ENCODE data around the gene PTPRR. TPM values are rescaled to one million over a fixed set of nuclear protein-coding genes. Genes with fewer than 3 reads are reported as not detected.

The PTPRR gene
- total RNA-seq, 2 donors from 2014 or later, result 0.33 to 0.78 TPM

DNA sequence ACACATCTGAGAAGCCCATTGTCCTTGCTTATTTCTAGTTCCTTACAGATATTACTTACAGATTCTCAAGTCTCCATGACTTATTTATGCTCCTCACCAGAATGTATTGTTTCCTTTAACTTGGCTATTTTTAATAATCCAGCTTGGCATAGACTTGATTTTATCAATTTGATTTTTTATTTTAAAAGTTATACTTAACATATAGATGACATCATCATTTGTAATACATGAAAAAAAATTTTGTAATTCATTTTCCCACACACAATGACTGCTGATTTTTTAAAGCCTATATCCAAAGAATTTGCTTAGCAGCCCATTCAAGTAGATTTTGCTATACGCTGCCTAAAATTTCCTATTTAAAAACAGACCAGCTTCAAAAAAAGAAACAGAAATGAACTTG lies 39.8 kb downstream of the PTPRR start:
- 88 to 97% methylated on average over 1 of the region's 1 CpG for WGBS, 2 donors
- H3K36me3 ChIP-seq (replicated peaks in 1 of 2; ENCODE audit: insufficient read depth in 1 of 2, low read depth in 2 of 2), result no peaks in the 10 kb centered on the region
- no peak for DNase-seq
- intact Hi-C loops (cut with DNase I), result no loop called here
- no peaks in the 10 kb centered on the region for H3K4me1 ChIP-seq
- no peaks in the 10 kb centered on the region for H3K27me3 ChIP-seq
- no peak overlapping the region for H3K4me3 ChIP-seq
- no peaks in the 10 kb centered on the region for H3K9me3 ChIP-seq
- no peak overlapping the region for H3K27ac ChIP-seq
- TF ChIP-seq, protein P1, sequence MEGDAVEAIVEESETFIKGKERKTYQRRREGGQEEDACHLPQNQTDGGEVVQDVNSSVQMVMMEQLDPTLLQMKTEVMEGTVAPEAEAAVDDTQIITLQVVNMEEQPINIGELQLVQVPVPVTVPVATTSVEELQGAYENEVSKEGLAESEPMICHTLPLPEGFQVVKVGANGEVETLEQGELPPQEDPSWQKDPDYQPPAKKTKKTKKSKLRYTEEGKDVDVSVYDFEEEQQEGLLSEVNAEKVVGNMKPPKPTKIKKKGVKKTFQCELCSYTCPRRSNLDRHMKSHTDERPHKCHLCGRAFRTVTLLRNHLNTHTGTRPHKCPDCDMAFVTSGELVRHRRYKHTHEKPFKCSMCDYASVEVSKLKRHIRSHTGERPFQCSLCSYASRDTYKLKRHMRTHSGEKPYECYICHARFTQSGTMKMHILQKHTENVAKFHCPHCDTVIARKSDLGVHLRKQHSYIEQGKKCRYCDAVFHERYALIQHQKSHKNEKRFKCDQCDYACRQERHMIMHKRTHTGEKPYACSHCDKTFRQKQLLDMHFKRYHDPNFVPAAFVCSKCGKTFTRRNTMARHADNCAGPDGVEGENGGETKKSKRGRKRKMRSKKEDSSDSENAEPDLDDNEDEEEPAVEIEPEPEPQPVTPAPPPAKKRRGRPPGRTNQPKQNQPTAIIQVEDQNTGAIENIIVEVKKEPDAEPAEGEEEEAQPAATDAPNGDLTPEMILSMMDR (IDR thresholded peaks at IDR 0.05), result no peak
- TF ChIP-seq POLR2A (IDR thresholded peaks at IDR 0.05), result no peak
- ATAC-seq, result no peak

DNA sequence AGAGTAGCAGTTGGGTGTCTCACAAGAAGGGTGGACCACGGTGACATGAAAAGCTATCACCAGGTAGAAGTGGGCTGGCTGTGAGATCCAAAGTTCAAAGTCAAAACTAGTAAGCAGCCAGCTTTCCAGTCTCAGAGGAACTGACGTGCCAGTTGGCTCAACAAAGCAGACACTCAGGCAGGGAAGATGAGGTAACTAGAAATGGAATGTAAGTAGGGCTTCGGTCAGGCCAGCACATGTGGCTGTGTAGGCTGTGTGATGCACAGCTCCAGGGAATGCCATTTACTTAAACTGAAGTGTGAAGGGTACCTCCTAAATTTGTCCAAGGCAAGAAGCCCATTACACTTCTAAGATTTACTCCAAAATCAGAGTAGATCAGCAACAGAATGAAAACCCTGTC lies 43.6 kb downstream of the PTPRR start:
- Histone ChIP-seq H3K9me3 (no peaks in the 10 kb centered on the region), H3K27me3 (no peaks in the 10 kb centered on the region), H3K36me3 (replicated peaks in 1 of 2; ENCODE audit: insufficient read depth in 1 of 2, low read depth in 2 of 2) (no peaks in the 10 kb centered on the region), H3K4me1 (no peaks in the 10 kb centered on the region), H3K27ac (no peak overlapping the region), H3K4me3 (no peak overlapping the region)
- intact Hi-C loops (cut with DNase I), result no loop called here
- DNase-seq (no peak), ATAC-seq (no peak)
- TF ChIP-seq, protein P1 (IDR thresholded peaks at IDR 0.05), result no peak
- TF ChIP-seq POLR2A (IDR thresholded peaks at IDR 0.05), result no peak
- WGBS, 2 donors, result 32 to 46% methylated on average over 3 of the region's 3 CpGs

DNA sequence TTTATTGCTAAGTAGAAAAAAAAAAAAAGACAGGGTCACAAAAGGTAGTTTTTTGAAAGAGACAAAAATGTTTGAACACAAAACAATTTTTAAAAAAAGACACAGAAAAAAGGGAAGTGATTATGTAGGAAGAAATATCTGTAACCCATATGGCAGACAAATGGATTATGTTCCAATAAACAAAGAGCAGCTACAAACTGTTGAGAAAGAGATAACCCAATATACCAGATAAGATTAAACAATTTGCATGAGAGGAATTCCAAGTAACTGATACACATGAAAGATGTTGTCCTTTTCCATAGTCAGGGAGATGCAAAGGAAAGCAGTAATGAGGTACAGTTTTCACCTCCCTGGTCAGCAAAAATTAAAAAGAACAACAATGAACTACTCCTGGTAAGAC lies 44.9 kb downstream of the PTPRR start:
- Histone ChIP-seq H3K27me3 (no peaks in the 10 kb centered on the region), H3K4me3 (no peak overlapping the region), H3K4me1 (no peaks in the 10 kb centered on the region), H3K27ac (no peak overlapping the region), H3K36me3 (replicated peaks in 1 of 2; ENCODE audit: insufficient read depth in 1 of 2, low read depth in 2 of 2) (no peaks in the 10 kb centered on the region), H3K9me3 (no peaks in the 10 kb centered on the region)
- ATAC-seq, result no peak
- intact Hi-C loops (cut with DNase I), result no loop called here
- DNase-seq, result no peak
- TF ChIP-seq, protein P1 (IDR thresholded peaks at IDR 0.05), result no peak
- TF ChIP-seq POLR2A (IDR thresholded peaks at IDR 0.05), result no peak

DNA sequence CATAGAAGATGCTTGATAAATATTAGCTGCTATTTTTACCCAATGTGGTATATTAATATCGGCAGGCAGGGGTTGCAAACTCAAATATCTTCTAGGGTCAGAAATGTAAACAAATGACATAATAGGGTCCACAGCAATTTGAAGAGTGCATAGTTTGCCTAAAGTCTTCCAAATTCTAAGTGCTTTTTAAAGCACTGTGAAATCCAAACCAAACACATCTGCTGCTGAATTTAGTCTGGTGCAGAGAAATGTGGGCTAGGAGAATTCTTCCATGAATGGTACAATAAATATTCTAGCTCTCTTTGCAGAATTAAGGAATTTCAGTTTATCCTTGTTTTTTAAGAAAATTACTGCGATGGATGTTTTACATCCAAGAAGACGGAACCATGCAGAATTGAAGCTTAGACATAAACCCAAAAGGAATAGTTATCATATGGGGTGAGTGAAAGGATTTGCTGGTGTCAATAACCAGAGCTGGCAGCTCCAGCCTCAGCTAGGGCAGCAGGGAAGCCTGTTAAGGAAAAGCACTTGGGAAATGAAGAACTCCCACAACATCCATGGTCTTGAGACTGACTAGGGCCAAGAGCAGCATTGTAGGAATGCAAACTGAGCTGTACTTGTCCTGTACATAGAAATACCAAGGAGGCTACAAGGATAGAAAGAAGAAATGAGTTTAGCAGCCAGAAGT lies 65.5 kb downstream of the PTPRR start:
- Histone ChIP-seq H3K4me1 (no peaks in the 10 kb centered on the region), H3K9me3 (no peaks in the 10 kb centered on the region), H3K27me3 (no peaks in the 10 kb centered on the region), H3K4me3 (no peak overlapping the region), H3K36me3 (replicated peaks in 1 of 2; ENCODE audit: insufficient read depth in 1 of 2, low read depth in 2 of 2) (no peaks in the 10 kb centered on the region), H3K27ac (no peak overlapping the region)
- no peak for DNase-seq
- ATAC-seq, result no peak
- TF ChIP-seq POLR2A (IDR thresholded peaks at IDR 0.05), result no peak
- TF ChIP-seq, protein P1 (IDR thresholded peaks at IDR 0.05), result no peak
- intact Hi-C loops (cut with DNase I), result no loop called here
- 60 to 65% methylated on average over 3 of the region's 3 CpGs for WGBS, 2 donors

DNA sequence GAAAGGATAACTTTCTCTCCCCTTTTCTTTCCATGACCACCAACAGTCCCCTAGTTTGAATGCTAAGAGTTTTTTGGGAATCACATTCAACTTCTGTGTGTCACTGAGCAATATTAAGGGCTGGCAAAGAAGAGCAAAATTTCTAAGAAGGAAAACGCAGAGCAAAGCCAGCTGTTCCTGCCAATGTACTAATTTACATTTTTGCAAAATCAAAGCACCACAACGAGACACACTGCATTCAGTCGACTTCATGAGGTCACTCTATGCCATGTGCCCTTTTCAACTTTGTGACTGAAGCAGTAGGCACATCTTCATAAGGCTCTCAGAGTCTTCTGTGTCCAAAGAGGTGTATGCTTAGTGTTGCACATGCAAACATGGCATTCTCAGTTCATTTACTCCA lies 66.4 kb downstream of the PTPRR start:
- Histone ChIP-seq H3K9me3 (no peaks in the 10 kb centered on the region), H3K4me1 (no peaks in the 10 kb centered on the region), H3K27ac (no peak overlapping the region), H3K27me3 (no peaks in the 10 kb centered on the region), H3K4me3 (no peak overlapping the region), H3K36me3 (replicated peaks in 1 of 2; ENCODE audit: insufficient read depth in 1 of 2, low read depth in 2 of 2) (no peaks in the 10 kb centered on the region)
- no peak for TF ChIP-seq POLR2A (IDR thresholded peaks at IDR 0.05)
- TF ChIP-seq, protein P1 (IDR thresholded peaks at IDR 0.05), result no peak
- 33 to 41% methylated on average over 3 of the region's 3 CpGs for WGBS, 2 donors
- DNase-seq (no peak), ATAC-seq (no peak)
- intact Hi-C loops (cut with DNase I), result no loop called here

Data from body of pancreas (tissue), 4 donors.